HG03460 (cell line): ENCODE measurements around the gene SMIM38.

Experiments used
- ATAC-seq: cut with Tn5 transposase; IDR thresholded peaks from one replicate; pipeline ENCODE4 v1.9.1; 2021; ENCODE audit not compliant: unreplicated experiment

SMIM38 gene

DNA sequence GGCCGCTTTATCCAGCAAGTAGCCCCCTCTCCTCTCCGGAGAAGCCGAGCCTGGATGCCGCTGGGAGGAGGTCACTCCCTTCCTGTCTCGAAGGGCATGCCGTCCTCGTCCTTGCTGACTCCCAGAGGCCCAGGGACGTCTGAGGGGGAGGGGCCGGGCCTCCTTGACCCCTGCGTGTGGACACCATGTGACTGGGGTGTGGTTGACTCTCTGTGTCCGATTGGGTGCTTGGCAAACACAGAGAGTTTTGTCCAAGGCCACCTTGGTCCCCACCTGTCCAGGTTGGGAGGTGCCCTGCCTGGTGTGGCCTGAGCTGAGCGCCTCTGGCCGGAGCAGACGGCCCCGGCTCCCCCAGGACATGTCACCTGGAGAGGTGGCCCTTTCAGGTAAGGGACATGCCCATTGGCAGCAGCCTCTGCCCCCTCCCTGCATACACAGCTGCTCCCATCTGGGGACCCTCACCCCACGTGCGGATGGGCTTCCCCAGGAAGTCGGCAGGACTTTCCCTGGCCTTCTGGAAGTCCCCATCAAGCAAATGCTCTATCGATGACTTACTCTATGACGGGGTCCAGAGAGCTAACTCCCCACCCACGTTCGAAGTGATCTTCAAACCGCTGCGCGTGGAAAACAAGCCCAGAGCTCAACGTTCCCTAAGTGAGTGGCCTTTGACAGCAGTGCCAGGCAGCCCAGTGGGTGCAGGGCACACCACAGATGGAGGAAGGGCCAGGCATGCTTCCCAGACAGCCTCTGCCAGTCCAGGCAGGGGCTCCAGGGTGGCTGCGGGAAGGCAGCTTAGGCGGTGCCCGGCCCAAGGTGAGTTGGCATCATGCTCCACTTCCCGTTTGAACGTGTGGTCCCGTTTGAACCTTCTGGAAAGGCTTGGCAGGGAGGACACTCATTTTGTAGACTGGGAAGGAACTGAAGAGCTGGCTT, at the start of gene SMIM38:
Gene SMIM38, plus strand, starts transcription at position 634 of the 933 bp plus-strand sequence. CDS start 1,912 bp downstream, outside the sequence.
- no peak for ATAC-seq

- ATAC-seq = no peak
Observed at GRCh38 chr11:69106031-69106811, 49.5 kb upstream of the SMIM38 start.

DNA sequence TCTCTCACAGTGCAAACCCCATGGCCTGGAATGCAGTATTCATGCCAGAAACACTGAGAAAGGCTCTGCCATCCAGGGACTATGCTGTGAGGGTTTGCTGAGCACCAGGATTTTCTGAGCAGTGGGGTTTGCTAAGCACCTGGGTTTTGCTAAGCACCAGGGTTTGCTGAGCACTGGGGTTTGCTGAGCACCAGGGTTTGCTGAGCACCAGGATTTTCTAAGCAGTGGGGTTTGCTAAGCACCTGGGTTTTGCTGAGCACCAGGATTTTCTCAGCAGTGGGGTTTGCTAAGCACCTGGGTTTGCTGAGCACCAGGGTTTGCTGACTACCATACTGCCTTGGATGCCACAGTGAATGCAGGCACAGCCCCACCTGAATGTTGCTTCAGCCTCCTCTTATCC, 48.3 kb upstream of the SMIM38 start:
- no peak for ATAC-seq

- no peak for ATAC-seq
Observed at GRCh38 chr11:69108030-69108429, 47.7 kb upstream of the SMIM38 start.

GRCh38 chr11:69108559-69108958, 47.2 kb upstream of the SMIM38 start:
- ATAC-seq = no peak

GRCh38 chr11:69109101-69109500, 46.6 kb upstream of the SMIM38 start:
- no peak for ATAC-seq

DNA sequence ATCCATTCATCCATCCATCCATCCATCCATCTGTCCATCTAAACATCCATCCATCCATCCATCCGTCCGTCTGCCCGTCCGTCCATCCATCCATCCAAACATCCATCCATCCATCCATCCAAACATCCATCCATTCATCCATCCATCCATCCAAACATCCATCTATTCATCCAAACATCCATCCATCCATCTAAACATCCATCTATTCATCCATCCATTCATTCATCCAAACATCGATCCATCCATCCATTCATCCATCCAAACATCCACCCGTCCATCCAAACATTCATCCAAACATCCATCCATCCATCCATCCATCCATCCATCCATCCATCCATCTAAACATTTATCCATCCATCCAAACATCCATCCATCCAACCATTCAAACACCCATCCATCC, 45.3 kb upstream of the SMIM38 start:
- ATAC-seq = no peak

- no peak for ATAC-seq
Observed at GRCh38 chr11:69111624-69112542, 43.9 kb upstream of the SMIM38 start.

GRCh38 chr11:69113226-69113625, 42.5 kb upstream of the SMIM38 start:
- ATAC-seq = no peak

GRCh38 chr11:69113646-69114340, 41.9 kb upstream of the SMIM38 start:
- ATAC-seq = no peak

DNA sequence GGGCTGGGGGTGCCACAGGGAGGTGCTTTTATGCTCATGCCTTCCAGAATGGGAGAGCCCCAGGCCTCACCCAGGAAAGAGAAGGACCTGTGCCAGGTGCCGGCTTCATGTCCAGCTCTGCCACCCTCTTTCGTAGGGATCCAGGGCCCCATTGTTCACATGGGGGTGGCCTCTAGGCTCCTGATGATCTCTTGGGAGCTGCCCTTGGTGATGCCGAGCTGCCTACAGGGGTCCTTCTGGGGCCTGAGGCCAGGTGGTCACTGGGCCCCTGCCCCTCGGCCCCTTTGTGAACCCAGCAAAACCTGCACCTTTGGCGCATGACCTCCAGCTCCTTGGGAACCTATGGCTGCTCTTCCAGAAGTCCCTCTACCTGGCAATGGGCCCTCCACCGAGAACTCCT, 41.4 kb upstream of the SMIM38 start:
- no peak for ATAC-seq

DNA sequence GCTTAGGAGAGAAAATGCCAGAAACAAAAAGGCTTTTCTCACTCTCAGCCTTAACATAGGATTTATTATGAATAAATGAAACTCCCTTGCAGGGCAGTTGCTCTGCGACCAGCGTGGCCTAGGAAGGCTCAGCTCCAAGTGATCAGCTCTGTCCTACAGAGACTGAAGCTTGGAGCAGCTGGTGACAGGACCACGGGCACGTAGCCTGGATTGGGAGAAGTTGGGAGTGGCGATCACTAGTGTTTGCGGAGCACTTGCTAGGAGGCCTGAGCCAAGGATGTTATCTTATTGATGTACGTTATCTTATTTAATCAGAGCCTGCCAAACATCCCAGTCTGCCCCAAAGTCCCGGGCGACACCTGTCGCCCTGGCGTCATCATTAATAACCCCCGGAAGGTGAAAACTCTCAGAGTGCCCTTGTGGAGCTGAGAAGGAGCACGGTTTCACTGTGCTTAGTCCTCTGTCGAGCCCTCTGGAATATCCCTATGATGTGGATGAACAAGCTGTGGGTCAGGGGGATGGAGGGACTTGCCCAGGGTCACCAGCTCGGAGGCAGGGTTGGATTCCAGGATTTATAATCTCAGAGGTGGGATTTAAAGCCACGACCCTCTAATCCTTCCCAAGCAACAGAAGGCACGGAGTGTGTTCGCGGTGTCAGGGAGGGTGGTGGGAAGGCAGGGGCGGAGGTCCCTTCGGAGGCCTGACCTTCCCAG, 40.8 kb upstream of the SMIM38 start:
- no peak for ATAC-seq

GRCh38 chr11:69115586-69116560, 39.9 kb upstream of the SMIM38 start:
- no peak for ATAC-seq

DNA sequence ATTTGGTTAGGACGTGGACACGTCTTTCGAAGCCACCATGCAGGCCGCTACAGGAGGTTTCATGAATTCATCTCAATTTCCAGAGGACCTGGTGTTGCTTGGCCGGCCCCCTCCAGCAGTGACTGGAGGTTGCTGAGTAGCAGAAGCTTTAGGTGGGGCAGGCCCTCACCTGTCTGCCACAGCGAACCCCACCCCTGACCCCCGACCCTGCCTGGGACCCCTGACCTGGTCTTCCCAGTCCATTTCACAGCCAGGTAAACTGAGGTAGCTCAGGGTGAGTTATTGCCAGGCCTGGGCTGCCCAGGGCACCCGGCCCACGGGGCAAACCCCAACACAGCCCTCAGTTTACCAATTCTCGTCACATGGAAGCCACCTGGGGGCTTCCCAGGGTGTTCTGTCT, 39.1 kb upstream of the SMIM38 start:
- ATAC-seq = no peak

GRCh38 chr11:69119190-69119589, 36.5 kb upstream of the SMIM38 start:
- no peak for ATAC-seq

DNA sequence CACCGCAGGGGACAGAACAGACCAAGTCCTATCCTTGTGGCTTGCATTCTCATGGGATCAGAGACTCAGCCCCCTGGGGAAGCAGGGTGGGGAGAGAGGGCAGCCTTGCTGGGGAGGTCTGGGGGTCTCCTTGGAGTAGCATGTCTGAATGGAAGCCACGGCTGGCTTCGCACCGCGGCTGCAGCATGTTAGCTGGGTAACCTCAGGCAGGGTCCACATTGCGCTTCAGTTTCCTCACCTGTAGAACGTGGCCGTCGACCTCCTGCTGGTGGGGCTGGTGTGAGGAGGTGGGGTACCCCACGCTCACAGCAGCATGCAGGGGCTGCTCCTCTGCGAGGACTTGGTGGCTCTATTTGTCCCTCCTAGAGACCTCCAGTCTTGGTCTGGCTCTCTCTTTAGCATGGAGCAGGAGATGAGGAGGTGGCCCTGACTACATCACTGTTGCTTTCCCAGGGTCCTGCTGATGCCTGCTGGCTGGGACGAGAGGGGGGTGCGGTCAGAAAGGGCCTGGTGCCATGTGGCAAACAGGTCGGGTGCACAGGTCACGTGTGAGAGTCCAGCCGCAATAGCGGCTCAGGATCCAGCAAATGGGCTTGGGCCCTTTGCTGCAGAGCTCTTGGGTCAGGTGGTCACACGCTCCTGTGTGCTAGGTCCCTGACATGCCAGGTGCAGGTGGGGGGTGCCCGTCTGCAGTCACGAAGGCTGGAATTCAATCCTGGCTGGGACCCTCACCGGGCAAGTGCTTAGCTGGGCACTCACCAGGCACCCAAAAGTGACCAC, 35.4 kb upstream of the SMIM38 start:
- ATAC-seq = no peak

DNA sequence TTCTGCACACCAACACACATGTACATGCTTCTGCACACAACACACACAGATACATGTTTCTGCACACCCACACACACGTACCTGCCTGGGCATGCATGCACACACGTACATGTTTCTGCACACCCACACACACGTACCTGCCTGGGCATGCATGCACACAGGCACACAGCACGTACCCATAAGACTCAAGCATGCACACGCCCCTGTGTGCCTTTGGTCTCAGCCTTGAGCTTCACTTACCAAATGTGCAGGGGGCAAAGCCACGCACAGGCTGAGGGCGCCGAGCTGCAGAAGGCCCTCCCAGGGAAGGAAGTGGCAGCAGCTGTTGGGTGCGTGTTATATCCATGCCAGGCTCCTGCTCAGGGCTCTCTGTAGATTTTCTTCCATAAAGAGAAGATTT, 34.7 kb upstream of the SMIM38 start:
- no peak for ATAC-seq
